ENCODE data around the gene PRXL2A. TPM values are rescaled to one million over a fixed set of nuclear protein-coding genes. Genes with fewer than 3 reads are reported as not detected.
A peak's percentile ranks its signal among the peaks of the same experiment; 100 is the strongest.

The PRXL2A gene
- total RNA-seq, 4 donors from 2014 or later: 19.0 to 29.2 (median 22.5) TPM

DNA sequence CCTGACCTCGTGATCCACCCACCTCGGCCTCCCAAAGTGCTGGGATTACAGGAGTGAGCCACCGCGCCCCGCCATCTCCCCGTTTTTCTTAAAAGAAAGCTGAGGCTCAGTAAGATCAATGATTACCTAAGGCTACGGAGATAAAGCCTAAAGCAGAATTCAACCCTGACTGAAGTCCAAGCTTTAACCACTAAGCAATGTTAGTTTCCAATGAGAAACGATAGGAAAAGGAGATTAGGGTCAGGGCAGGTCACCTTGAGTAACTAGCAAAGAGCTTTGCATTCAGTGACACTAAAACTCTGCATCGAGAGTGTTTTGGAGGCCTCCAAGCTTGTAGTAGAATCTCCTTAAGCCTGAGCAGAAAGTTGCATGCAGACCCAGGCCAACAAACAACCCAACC lies 17.6 kb upstream of the PRXL2A start:
- in situ Hi-C loops (cut with MboI; ENCODE audit: low sequenced_read_pairs in 4 of 4): no loop called here

DNA sequence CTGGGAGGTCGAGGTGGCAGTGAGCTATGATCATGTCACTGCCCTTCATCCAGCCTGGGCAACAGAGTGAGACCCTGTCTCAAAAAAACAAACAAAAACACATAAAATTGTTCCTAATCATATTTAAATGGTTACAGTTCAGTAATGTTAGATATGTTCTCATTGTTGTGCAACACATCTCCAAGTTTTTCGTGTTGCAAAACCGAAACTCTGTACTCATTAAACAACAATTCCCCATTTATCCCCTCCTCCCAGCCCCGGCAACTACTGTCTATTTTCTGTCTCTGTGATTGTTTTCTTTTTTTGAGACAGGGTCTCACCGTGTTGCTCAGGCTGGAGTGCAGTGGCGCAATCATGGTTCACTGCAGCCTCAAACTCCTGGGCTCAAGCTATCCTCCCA lies 16.1 kb upstream of the PRXL2A start:
- H3K36me3 ChIP-seq: no peaks in the 10 kb centered on the region
- H3K4me1 ChIP-seq: peaks cover 0 to 6% of the 10 kb centered on the region in 2 donors
- no peak for DNase-seq
- in situ Hi-C loops (cut with MboI; ENCODE audit: low sequenced_read_pairs in 4 of 4): no loop called here
- H3K9me3 ChIP-seq: no peaks in the 10 kb centered on the region
- intact Hi-C loops (cut with DNase I; ENCODE audit: low total_unique reads): no loop called here
- no peak for TF ChIP-seq POLR2A (IDR thresholded peaks at IDR 0.05)
- TF ChIP-seq, protein P1, sequence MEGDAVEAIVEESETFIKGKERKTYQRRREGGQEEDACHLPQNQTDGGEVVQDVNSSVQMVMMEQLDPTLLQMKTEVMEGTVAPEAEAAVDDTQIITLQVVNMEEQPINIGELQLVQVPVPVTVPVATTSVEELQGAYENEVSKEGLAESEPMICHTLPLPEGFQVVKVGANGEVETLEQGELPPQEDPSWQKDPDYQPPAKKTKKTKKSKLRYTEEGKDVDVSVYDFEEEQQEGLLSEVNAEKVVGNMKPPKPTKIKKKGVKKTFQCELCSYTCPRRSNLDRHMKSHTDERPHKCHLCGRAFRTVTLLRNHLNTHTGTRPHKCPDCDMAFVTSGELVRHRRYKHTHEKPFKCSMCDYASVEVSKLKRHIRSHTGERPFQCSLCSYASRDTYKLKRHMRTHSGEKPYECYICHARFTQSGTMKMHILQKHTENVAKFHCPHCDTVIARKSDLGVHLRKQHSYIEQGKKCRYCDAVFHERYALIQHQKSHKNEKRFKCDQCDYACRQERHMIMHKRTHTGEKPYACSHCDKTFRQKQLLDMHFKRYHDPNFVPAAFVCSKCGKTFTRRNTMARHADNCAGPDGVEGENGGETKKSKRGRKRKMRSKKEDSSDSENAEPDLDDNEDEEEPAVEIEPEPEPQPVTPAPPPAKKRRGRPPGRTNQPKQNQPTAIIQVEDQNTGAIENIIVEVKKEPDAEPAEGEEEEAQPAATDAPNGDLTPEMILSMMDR (IDR thresholded peaks at IDR 0.05 in 4 of 5, conservative IDR thresholded peaks at IDR 0.05 in 1 of 5): no peak
- H3K27me3 ChIP-seq: no peaks in the 10 kb centered on the region
- ATAC-seq: no peak
- H3K4me3 ChIP-seq: no peak overlapping the region
- H3K27ac ChIP-seq: no peak overlapping the region

More for the DNA sequence above, 17.6 kb upstream of the PRXL2A start:
- intact Hi-C loops (cut with DNase I; ENCODE audit: low total_unique reads): no loop called here
- Histone ChIP-seq H3K27ac (no peak overlapping the region), H3K4me1 (peaks cover 0 to 6% of the 10 kb centered on the region in 2 donors), H3K27me3 (no peaks in the 10 kb centered on the region), H3K4me3 (no peak overlapping the region), H3K9me3 (no peaks in the 10 kb centered on the region), H3K36me3 (no peaks in the 10 kb centered on the region)
- TF ChIP-seq POLR2A (IDR thresholded peaks at IDR 0.05): no peak
- TF ChIP-seq, protein P1 (IDR thresholded peaks at IDR 0.05 in 4 of 5, conservative IDR thresholded peaks at IDR 0.05 in 1 of 5): no peak
- ATAC-seq: no peak
- DNase-seq: no peak

DNA sequence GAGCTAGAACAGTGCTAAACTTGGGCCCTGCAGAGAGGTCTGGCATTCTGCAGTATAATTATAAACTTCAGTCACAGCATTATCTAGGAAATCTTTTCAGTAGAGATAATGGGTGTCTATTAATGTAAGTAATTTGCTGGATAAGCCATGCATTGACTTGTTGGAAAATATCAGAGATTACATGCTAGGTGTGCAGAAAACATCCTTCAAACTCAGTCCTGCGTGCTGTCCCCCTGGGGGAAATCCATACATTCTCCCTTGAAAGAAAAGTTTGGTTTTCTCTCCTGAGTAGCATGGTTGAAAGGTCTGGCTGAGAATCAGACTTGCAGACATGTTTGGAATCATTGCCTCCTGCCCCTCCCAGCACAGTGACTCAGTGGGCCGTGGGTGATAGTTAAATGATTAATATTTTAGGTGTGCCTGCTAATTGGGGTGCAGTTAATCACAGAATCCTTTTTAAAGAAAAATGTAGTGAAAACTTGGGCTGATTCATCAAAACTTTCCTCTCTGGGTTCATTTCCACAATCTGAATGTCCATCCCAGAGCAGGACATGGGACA lies 13.9 kb upstream of the PRXL2A start:
- Histone ChIP-seq H3K27me3 (no peaks in the 10 kb centered on the region), H3K9me3 (no peaks in the 10 kb centered on the region), H3K4me3 (no peak overlapping the region), H3K36me3 (no peaks in the 10 kb centered on the region), H3K4me1 (no peaks in the 10 kb centered on the region), H3K27ac (no peak overlapping the region)
- intact Hi-C loops (cut with DNase I; ENCODE audit: low total_unique reads): no loop called here
- ATAC-seq: no peak
- TF ChIP-seq, protein P1 (IDR thresholded peaks at IDR 0.05 in 4 of 5, conservative IDR thresholded peaks at IDR 0.05 in 1 of 5): no peak
- no peak for TF ChIP-seq POLR2A (IDR thresholded peaks at IDR 0.05)
- in situ Hi-C loops (cut with MboI; ENCODE audit: low sequenced_read_pairs in 4 of 4): no loop called here
- no peak for DNase-seq

DNA sequence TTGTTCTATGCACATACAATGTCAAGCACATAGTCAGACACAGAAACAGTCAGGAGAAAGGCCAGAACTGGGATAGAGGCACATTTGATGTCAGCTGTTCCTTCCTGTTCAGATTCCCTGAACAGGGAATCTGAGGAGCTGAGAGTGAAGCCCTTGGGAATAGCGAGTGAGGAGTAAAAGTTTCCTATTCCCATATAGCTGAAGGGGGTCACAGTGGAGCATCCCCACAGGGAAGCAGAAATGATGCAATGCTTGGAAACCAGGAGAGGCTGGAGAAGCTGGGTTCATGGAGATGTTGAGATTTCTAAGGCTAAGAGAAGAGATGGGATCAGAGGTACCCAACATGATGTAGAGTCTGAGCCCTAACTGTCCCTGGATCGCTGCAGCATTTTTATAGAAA lies 11.3 kb upstream of the PRXL2A start:
- no peak for DNase-seq
- Histone ChIP-seq H3K27me3 (no peaks in the 10 kb centered on the region), H3K36me3 (no peaks in the 10 kb centered on the region), H3K9me3 (no peaks in the 10 kb centered on the region), H3K27ac (peak overlapping the region in 1 of 4 donors; percentile 27), H3K4me1 (no peaks in the 10 kb centered on the region), H3K4me3 (no peak overlapping the region)
- intact Hi-C loops (cut with DNase I; ENCODE audit: low total_unique reads) (no loop called here), in situ Hi-C loops (cut with MboI; ENCODE audit: low sequenced_read_pairs in 4 of 4) (no loop called here)
- TF ChIP-seq POLR2A (IDR thresholded peaks at IDR 0.05): no peak
- TF ChIP-seq, protein P1 (IDR thresholded peaks at IDR 0.05 in 4 of 5, conservative IDR thresholded peaks at IDR 0.05 in 1 of 5): no peak
- ATAC-seq: peak; percentile 24 to 30
